Nephron progenitor cell (in vitro differentiated cells): ENCODE measurements around the gene RAB1B.

Source experiments
- DNase-seq: peaks from one replicate; pipeline ENCODE4 v3.0.0; 2021
- H3K27ac Mint-ChIP-seq: 2 replicates; pipeline ENCODE4 v1.8.0; 2021; ENCODE audit warnings: mild to moderate bottlenecking, moderate library complexity, mixed read lengths
- H3K27me3 Mint-ChIP-seq: 2 replicates; pipeline ENCODE4 v1.8.0; 2021; ENCODE audit warnings: mild to moderate bottlenecking, low read depth, mixed read lengths; ENCODE audit not compliant: poor library complexity
- H3K36me3 Mint-ChIP-seq: 2 replicates; pipeline ENCODE4 v1.8.0; 2021; ENCODE audit warnings: low read depth, mixed read lengths
- H3K4me1 Mint-ChIP-seq: 2 replicates; pipeline ENCODE4 v1.8.0; 2021; ENCODE audit warnings: mixed read lengths
- H3K4me3 Mint-ChIP-seq: 2 replicates; pipeline ENCODE4 v1.8.0; 2021; ENCODE audit warnings: mild to moderate bottlenecking, moderate library complexity, mixed read lengths
- H3K9me3 Mint-ChIP-seq: 2 replicates; pipeline ENCODE4 v1.8.0; 2021; ENCODE audit warnings: mild to moderate bottlenecking, moderate library complexity, mixed read lengths
- TF ChIP-seq, protein P1 (sequence below): fragments of 200-600 bp; sonication (generic); IDR thresholded peaks from 2 replicates; pipeline ENCODE4 v1.5.0; 2021; ENCODE audit warnings: antibody characterized with exemption

The RAB1B gene

DNA sequence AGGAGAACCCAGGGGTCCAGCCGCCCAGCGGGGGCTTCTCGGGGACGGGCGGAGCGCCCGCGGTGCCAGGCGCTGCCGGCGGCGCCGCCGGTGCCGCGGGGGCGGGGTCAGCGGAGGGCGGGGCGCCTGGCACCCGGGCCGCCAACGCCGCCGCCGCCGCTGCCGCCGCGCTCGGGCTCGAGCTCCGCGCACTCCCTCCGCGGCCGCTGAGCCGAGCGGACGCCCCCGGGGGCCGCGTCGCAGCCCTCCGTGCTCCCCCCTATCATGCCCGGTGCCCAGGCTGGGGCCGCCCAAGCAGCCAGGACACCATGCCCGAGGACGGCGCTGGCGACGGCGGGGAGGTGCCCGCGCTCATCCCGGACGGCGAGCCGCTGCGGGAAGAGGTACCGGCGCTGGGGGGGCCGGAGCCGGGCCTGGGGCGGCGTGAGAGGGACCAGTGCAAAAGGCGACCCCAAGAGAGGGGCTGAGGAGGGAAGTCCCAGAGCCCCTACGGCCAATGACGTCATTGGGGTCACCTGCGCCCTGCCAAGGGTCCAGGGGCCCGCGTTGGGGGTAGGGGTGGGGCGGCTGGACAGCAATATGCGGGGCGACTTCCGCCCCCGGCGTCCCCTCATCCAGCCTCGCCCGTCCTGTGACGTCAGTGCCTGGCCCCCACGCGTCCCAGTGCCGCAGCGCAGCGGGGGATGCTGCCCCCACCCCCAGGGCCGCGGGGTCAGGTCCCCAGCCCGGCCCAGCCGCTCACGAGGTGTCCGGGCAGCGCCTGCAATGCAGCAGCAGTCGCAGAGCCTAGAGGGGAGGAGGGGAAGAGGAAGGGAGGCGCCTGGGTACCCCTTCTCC is 23.5 kb downstream of the RAB1B start, which contains the start of gene TMEM151A:
TMEM151A (plus strand) TSS at position 189 of the 837 bp plus-strand sequence; CDS start at position 309, 120 bp downstream.
- no peak within 1 kb of the TSS for H3K27ac Mint-ChIP-seq
- H3K4me3 Mint-ChIP-seq = peak within 1 kb of the TSS; percentile 94
- H3K4me1 Mint-ChIP-seq = peaks cover 40% of the 10 kb centered on the region
- TF ChIP-seq, protein P1, sequence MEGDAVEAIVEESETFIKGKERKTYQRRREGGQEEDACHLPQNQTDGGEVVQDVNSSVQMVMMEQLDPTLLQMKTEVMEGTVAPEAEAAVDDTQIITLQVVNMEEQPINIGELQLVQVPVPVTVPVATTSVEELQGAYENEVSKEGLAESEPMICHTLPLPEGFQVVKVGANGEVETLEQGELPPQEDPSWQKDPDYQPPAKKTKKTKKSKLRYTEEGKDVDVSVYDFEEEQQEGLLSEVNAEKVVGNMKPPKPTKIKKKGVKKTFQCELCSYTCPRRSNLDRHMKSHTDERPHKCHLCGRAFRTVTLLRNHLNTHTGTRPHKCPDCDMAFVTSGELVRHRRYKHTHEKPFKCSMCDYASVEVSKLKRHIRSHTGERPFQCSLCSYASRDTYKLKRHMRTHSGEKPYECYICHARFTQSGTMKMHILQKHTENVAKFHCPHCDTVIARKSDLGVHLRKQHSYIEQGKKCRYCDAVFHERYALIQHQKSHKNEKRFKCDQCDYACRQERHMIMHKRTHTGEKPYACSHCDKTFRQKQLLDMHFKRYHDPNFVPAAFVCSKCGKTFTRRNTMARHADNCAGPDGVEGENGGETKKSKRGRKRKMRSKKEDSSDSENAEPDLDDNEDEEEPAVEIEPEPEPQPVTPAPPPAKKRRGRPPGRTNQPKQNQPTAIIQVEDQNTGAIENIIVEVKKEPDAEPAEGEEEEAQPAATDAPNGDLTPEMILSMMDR = no peak
- H3K27me3 Mint-ChIP-seq = peaks cover 66% of the 10 kb centered on the region
- H3K36me3 Mint-ChIP-seq = no peaks in the 10 kb centered on the region
- no peaks in the 10 kb centered on the region for H3K9me3 Mint-ChIP-seq
- peak; percentile 46 for DNase-seq

DNA sequence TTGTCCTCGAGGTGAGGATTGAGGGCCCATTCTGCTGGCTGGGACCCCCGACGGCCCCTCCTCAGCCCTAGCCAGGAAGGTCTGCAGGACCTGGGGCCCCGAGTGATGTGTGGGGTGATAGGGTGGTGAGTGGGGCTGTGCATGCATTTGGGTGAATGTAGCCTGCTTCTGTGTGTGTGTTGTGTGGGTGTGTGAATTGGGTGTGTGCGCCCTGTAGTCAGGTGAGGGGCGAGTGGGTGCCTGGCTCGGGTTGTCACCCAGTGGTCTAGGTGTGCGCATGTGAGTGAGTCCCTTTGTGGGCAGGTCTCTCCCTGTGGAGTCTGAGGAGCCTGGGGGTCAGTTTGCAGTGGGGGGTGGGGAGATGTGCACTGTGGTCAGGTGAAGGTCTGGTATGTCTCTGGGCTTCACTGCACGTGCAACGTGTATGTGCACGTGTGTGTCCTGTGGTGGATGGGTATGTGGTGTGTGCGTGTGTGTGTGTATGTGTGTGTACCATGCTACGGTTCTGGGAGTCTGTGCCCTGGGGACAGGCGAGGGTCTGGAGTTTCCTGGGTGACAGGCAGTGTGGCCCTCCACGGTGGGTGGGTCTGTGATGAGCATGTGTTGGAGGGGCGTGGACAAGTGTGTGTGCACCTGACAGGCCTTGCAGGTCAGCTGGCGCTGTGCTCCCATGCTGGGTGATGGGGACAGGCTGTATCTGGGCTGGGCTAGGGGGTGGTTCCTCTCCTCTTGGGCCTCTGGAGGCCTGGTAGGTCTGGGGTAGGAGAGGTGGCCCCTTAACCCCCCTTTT is 24.3 kb downstream of the RAB1B start:
- H3K27me3 Mint-ChIP-seq = peaks cover 74% of the 10 kb centered on the region
- no peak overlapping the region for H3K27ac Mint-ChIP-seq

DNA sequence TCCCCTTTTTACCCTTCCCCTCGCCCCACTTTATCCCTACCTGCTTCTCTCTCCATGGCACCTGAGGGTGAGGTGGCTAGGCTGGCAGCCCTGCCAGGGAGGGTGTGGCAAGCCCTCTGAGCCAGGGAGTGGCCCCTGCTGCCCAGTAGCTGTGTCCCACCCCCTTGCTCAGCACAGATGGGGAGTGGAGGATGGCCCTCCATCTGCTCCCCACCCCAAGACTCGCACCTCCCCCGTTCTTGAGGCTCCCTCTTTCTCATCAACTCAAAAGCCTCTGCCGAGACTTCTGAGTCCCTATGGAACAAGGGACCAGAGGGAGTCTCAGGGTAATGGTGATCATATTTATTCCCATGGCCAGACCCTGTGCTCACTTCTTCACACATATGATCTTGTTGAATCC is 24.9 kb downstream of the RAB1B start:
- no peak overlapping the region for H3K4me3 Mint-ChIP-seq
- peaks cover 78% of the 10 kb centered on the region for H3K27me3 Mint-ChIP-seq
- H3K4me1 Mint-ChIP-seq = peaks cover 30% of the 10 kb centered on the region
- TF ChIP-seq, protein P1 = no peak
- H3K9me3 Mint-ChIP-seq = no peaks in the 10 kb centered on the region
- no peaks in the 10 kb centered on the region for H3K36me3 Mint-ChIP-seq
- no peak for DNase-seq
- H3K27ac Mint-ChIP-seq = no peak overlapping the region

More for the DNA sequence above, 24.3 kb downstream of the RAB1B start:
- TF ChIP-seq, protein P1 = no peak
- Mint-ChIP-seq H3K4me3 (peak overlapping the region; percentile 47), H3K36me3 (no peaks in the 10 kb centered on the region), H3K4me1 (peaks cover 33% of the 10 kb centered on the region), H3K9me3 (no peaks in the 10 kb centered on the region)
- no peak for DNase-seq

DNA sequence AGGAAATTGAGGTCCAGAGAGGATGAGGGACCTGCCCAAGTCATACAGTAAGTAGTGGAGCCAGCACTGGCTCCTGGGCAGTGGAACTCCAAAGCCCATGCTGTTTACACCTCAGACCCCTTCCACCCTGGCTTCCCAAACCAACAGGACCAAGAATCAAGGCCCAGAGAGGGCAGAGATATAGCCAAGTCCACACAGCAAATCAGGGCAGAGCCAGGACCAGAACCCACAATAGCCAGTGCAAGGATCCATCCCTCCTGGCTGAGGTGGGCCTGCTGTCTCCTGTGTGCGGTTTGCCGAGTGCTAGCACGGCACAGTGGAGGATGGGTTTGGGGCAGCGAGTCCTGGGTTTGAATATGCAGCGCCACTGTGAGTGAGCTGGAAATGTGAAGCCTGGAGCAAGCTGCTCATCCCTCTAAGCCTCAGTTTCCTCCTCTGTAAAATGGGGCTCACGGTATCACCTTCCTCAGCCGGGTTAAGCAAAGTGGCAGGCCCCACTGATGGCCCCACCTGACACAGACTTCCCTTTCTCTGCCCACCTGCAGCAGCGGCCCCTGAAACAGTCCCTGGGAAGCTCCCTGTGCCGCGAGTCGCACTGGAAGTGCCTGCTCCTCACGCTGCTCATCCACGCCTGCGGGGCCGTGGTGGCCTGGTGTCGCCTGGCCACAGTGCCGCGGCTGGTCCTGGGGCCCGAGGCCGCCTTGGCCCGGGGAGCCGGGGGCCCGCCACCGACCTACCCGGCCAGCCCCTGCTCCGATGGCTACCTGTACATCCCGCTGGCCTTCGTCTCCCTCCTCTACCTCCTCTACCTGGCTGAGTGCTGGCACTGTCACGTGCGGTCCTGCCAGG is 25.6 kb downstream of the RAB1B start:
- no peak for DNase-seq
- no peaks in the 10 kb centered on the region for H3K9me3 Mint-ChIP-seq
- no peak overlapping the region for H3K27ac Mint-ChIP-seq
- H3K36me3 Mint-ChIP-seq = no peaks in the 10 kb centered on the region
- peaks cover 77% of the 10 kb centered on the region for H3K27me3 Mint-ChIP-seq
- no peak overlapping the region for H3K4me3 Mint-ChIP-seq
- peaks cover 28% of the 10 kb centered on the region for H3K4me1 Mint-ChIP-seq
- TF ChIP-seq, protein P1 = no peak

DNA sequence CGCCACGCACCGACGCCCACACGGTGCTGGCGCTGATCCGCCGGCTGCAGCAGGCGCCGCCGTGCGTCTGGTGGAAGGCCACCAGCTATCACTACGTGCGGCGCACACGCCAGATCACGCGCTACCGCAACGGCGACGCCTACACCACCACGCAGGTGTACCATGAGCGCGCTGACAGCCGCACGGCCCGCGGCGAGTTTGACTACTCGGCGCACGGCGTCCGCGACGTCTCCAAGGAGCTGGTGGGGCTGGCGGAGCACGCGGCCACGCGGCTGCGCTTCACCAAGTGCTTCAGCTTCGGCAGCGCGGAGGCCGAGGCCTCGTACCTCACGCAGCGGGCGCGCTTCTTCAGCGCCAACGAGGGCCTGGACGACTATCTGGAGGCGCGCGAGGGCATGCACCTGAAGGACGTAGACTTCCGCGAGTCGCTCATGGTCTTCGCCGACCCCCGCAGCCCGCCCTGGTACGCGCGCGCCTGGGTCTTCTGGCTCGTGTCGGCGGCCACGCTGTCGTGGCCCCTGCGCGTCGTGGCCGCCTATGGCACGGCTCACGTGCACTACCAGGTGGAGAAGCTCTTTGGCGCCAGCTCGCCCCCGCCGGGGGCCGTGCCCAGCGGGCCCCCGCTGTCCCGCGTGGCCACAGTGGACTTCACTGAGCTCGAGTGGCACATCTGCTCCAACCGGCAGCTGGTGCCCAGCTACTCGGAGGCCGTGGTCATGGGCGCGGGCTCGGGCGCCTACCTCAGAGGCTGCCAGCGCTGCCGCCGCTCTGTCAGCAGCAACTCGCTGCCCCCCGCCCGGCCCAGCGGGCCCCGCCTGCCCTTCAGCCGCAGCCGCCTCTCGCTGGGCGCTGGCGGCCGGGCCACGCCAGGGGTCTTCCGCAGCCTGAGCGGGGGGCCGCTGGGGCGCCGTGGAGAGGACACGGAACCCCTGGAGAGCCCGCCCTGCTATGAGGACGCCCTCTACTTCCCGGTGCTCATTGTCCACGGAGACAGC is 26.5 kb downstream of the RAB1B start:
- no peak overlapping the region for H3K27ac Mint-ChIP-seq
- H3K36me3 Mint-ChIP-seq = no peaks in the 10 kb centered on the region
- no peak overlapping the region for H3K4me3 Mint-ChIP-seq
- no peaks in the 10 kb centered on the region for H3K9me3 Mint-ChIP-seq
- TF ChIP-seq, protein P1 = no peak
- DNase-seq = no peak
- peaks cover 77% of the 10 kb centered on the region for H3K27me3 Mint-ChIP-seq
- peaks cover 19% of the 10 kb centered on the region for H3K4me1 Mint-ChIP-seq
